GM12801 (cell line): Measurements from ENCODE around the gene BPIFA3.

Experiments used
- TF ChIP-seq, protein P1 (sequence below): IDR thresholded peaks from one replicate; pipeline ENCODE4 v1.5.1; 2011; ENCODE audit warnings: control low read depth; ENCODE audit not compliant: insufficient read length; ENCODE audit errors: extremely low read depth

BPIFA3 gene

DNA sequence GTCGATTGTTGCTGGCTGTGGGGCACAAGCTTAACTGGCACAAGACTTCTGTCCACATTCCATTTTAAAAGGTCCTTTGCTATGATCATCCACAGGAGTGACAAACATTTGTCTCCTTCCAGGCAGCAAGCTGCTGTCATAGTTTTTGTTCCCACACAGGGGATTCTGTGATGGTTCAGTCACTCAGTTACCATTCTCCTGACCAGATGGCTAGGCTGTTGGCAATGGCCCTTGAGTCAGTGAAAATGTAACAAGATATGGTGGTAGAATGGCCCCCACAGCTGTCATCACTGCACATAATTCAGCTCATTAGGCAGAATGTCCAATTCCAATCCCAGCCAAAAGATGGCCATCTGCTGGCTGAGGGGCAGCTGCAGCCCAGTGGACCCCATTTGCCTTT lies 32.3 kb downstream of the BPIFA3 start:
- TF ChIP-seq, protein P1, sequence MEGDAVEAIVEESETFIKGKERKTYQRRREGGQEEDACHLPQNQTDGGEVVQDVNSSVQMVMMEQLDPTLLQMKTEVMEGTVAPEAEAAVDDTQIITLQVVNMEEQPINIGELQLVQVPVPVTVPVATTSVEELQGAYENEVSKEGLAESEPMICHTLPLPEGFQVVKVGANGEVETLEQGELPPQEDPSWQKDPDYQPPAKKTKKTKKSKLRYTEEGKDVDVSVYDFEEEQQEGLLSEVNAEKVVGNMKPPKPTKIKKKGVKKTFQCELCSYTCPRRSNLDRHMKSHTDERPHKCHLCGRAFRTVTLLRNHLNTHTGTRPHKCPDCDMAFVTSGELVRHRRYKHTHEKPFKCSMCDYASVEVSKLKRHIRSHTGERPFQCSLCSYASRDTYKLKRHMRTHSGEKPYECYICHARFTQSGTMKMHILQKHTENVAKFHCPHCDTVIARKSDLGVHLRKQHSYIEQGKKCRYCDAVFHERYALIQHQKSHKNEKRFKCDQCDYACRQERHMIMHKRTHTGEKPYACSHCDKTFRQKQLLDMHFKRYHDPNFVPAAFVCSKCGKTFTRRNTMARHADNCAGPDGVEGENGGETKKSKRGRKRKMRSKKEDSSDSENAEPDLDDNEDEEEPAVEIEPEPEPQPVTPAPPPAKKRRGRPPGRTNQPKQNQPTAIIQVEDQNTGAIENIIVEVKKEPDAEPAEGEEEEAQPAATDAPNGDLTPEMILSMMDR = no peak

DNA sequence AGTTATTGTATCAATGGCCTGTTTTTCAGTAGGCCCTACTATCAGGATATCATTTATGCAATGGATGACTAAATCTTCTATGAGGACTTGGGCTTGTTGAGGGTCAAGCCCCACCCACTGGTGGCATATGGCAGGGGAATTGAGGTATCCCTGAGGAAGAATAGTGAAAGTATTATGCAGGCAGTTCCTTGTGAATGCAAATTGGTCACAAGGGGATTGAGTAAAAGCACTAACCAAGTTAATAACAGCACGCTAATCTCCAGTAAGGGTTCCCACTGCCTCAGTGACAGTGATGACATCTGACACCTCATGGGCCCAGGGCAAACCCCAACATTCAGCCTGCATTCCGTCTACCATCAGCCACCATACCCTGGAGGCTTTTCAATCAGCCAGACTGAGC lies 33.5 kb downstream of the BPIFA3 start:
- TF ChIP-seq, protein P1 = no peak

DNA sequence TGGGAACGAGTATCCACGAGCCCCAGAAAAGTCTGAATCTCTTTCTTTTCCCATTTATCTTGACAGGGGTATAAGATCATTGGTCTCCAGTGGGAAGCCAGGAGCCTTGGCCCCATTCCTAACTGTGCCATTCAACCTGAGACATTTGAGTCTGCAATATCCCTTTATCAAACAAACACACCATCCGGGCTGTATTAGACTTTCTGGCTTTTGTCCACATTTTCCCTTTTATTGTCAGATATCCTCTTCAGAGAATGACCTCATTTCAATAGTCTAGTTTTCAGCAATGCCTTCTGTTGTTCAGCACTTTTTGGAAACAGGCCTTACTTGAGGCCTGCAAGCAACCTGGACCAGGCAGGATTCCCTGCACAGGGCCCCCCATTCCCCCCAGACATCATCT lies 34.3 kb downstream of the BPIFA3 start:
- TF ChIP-seq, protein P1 = no peak

DNA sequence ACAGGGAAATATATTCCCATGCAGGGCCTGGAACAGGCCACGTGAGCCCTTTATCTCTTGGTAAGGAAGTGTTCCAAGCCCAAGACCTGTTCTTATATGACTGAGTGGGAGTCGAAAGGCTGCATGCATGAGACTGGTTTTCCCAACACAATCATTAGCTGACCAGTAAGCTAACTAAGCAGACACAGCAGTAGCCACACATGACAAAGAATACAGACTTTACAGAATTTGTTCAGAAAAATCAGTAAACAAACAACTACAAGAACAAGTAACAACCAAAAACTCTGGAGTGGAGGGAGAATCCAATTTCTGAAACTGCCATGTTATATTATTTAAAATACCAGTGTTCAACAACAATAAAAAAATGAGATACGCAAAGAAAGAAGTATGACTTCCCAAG lies 35.3 kb downstream of the BPIFA3 start:
- TF ChIP-seq, protein P1 = no peak

DNA sequence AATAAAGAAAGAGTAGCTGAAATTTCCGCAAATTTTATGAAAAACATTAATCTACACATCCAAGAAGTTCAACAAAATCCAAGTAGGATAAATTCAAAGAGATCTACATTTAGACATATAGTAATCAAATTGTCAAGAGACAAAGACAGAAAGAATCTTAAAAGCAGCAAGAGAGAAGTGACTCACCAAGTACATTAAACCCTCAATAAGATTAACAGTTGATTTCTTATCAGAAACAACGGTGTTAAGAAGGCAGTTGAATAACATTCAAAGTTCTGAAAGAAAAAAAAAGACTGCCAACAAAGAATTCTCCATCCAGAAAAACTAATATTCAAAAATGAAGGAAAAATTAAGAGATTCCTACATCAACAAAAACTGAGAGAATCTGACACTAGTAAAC lies 37.9 kb downstream of the BPIFA3 start:
- TF ChIP-seq, protein P1 = no peak

DNA sequence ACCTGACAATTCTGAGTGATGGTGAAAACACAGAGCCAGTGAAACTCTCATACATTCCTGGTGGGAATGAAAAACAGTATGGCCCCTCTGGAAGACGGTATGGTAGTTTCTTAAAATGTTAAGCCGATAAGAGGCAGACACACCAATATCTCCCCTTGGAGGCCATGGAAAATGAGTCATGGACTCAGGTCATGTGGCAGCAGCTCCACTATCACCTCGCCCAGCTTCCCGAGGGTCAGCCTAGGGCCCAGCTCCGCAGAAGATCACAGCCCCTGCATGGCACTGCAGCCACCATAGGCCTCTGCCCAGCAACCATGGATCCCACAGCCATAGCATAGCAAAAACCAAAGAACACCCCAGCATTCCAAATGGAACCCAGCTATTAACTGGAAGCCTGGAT lies 40.1 kb downstream of the BPIFA3 start:
- TF ChIP-seq, protein P1 = no peak

DNA sequence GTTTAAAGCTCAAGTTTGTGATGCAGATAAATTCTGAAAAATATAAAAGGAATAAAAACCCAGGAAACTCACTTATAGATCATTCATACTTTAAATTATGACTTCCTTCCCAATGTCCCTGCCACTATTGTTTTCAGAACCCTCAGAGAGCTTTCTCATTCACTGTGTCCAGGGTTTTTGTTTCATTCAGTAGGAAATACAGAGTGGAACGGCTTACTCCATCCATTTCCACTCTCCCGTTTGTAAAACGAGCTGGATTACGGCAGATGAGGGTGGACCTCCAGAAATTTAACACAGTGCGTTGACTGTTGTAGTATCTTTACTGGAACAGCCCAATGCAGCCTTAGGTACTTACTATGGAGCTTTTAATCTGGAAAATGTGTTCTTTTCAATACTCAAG lies 42.2 kb downstream of the BPIFA3 start:
- TF ChIP-seq, protein P1 = no peak

DNA sequence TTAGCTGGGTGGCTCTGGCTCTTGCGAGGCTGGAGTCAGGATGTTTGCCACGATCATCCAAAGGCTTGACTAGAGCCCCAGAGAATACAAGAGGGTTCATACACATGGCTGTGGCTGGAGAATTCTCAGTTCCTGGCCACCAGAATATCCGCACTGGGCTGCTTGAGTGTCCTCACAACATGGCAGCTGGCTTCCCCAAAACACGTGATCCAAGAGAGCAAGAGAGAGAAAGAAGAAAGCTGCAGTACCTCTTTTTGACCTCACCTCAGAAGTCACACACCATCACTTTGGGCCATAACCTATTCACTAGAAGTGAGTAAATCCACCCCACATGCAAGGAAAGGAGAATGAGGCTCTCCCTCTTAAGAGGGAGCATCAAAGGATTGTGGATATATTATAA lies 44.3 kb downstream of the BPIFA3 start:
- TF ChIP-seq, protein P1 = no peak
